Measurements from ENCODE around the gene PNRC2. TPM values are rescaled to one million over a fixed set of nuclear protein-coding genes. Genes with fewer than 3 reads are reported as not detected.
"Not testable (repeated sequence)": the region's sequence is repeated elsewhere in the genome, so short reads cannot be mapped to it uniquely, and the experiment has no call there.

PNRC2 gene
- total RNA-seq, 4 donors from 2014 or later = 139 to 173 (median 153) TPM

GRCh38 chr1:23979387-23979880 lies 19.8 kb downstream of the PNRC2 start:
- no peak for DNase-seq (ENCODE audit: low spot score)
- no peak for TF ChIP-seq CTCF (IDR thresholded peaks at IDR 0.05)
- no peak for ATAC-seq (ENCODE audit: low FRiP score)

- TF ChIP-seq CTCF (IDR thresholded peaks at IDR 0.05) = no peak
- peak; percentile 92 for DNase-seq (ENCODE audit: low spot score)
- ATAC-seq (ENCODE audit: low FRiP score) = peak; percentile 97
Observed at GRCh38 chr1:23979881-23980727, 20.5 kb downstream of the PNRC2 start, which contains the start of gene SRSF10. Gene SRSF10, minus strand, starts transcription at chr1:23980327. Its CDS starts 72 bp downstream, at chr1:23980255.

- no peak for TF ChIP-seq CTCF (IDR thresholded peaks at IDR 0.05)
- ATAC-seq (ENCODE audit: low FRiP score) (peak; percentile 44), DNase-seq (ENCODE audit: low spot score) (no peak)
Observed at GRCh38 chr1:23980728-23981070, 21.1 kb downstream of the PNRC2 start.

- no peak for ATAC-seq (ENCODE audit: low FRiP score)
- no peak for TF ChIP-seq CTCF (IDR thresholded peaks at IDR 0.05)
- DNase-seq (ENCODE audit: low spot score) = no peak
Observed at GRCh38 chr1:23984417-23985186, 25.0 kb downstream of the PNRC2 start.

GRCh38 chr1:23987038-23987437 lies 27.4 kb downstream of the PNRC2 start:
- ATAC-seq (ENCODE audit: low FRiP score); DNase-seq (ENCODE audit: low spot score): not testable (repeated sequence)

GRCh38 chr1:23989263-23989662 lies 29.6 kb downstream of the PNRC2 start:
- DNase-seq (ENCODE audit: low spot score) (no peak), ATAC-seq (ENCODE audit: low FRiP score) (no peak)

GRCh38 chr1:23992011-23992410 lies 32.4 kb downstream of the PNRC2 start:
- DNase-seq (ENCODE audit: low spot score); ATAC-seq (ENCODE audit: low FRiP score): not testable (repeated sequence)

More at GRCh38 chr1:23989263-23989662, 29.6 kb downstream of the PNRC2 start:
- TF ChIP-seq CTCF (IDR thresholded peaks at IDR 0.05) = no peak

Measured in omental fat pad (tissue), 4 donors.